Stimulated activated CD8-positive, alpha-beta memory T cell treated with anti-CD3 and anti-CD28 coated beads, Interleukin-12 subunit alpha, Interleukin-12 subunit beta, amount 100 ng/mL, for 24 hours (primary cell): ENCODE measurements around the gene VSTM2A.
"Not testable (repeated sequence)": the region's sequence is repeated elsewhere in the genome, so short reads cannot be mapped to it uniquely, and the experiment has no call there.

Source experiments
- DNase-seq: peaks from one replicate; pipeline ENCODE4 v3.0.0-alpha.2; 2020; ENCODE audit errors: extremely low read depth

VSTM2A gene, protein sequence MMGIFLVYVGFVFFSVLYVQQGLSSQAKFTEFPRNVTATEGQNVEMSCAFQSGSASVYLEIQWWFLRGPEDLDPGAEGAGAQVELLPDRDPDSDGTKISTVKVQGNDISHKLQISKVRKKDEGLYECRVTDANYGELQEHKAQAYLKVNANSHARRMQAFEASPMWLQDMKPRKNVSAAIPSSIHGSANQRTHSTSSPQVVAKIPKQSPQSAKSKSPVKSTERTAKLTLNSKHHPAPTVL

DNA sequence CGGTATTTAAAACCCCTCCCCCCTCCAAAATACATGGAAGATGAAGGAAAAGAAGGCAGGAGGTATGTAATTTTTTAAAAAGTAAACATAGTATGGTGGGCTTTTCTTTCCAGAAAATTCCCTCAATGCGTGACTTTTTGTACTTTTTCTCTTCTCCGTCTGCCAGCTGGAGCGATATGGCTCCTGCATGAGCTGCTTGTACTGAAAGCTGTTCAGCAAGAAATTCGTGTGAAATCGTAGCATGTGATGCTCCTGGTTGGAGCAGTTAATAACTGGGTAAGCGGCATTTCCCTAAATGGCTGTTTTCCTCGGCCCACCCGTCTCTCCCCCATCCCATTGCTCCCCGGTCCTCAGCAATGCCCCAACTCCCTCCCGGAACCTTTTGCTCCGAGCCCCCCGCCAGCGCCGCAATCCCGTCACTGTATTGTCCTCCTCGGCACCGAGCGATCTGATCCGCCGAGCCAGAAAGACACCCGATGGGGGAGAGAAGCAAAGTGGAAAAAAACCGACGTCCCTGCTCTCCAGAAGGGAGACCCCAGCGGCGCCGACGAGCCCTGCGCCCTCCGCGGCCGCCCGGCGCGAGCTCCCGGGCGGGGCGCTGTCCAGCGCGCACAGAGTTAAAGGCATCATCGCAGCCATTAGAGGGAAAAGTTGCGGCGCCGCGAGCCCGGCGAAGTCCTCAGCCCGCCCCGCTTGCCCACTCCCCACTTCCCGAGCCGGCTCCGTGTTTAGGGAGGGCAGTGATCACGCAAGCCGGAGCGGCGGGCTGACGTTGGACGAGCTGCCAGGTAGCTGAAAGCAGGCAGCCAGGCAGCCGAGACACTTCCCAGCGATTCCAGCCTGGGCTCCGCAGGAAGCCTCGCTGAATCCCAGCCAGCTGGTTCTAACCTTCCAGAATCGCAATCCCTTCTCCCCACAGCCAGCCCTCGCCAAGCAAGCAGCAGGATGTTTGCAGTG is at the start of gene VSTM2A:
Gene VSTM2A (plus strand): TSS at position 707 of the 957 bp plus-strand sequence. CDS start 356 bp downstream, outside the sequence.
- no peak for DNase-seq

DNA sequence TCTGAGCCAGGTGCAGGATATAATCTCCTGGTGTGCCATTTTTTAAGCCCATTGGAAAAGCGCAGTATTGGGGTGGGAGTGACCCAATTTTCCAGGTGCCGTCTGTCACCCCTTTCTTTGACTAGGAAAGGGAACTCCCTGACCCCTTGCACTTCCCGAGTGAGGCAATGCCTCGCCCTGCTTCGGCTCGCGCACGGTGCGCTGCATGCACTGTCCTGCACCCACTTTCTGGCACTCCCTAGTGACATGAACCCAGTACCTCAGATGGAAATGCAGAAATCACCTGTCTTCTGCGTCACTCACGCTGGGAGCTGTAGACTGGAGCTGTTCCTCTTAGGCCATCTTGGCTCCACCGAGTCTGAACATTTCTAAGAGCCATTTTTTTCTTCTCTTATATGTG is 37.6 kb upstream of the VSTM2A start:
- DNase-seq = not testable (repeated sequence)

DNA sequence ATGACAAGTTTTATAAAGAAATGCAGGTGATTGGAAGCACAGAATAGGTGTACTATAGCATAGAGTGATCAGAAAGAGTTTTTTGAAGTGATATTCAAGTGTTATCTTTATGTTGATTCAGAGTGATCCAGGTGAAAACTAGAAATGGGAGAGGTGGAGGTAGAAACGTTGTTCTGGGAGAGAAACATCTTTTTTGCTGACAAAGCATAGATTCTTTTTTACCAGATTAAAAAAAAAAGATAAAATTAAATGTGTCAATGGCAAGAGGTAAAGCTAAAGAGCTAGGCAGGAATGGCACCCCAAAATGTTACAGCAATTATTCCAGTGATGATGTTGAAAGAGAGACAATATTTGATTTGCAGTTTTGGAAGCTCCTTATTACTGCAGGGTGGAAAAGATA is 12.6 kb upstream of the VSTM2A start:
- no peak for DNase-seq

DNA sequence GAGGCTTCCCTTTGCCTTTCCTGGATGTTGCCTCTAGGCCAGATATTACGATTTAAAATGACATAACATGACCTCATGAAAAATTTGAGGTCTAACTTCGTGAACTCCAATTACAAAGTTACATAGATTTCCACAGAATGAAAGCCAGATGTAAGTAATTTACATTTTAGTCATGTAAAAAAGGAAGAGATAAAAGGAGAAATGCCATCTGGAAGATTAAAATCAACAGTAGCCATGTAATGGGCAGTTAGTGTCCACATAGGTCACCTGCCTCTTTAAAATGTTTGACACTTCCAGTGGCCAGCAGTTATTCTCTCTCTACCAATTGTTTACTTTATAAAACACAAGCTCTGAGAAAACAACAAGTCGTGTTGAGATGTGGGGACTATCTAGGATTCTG is 4.1 kb upstream of the VSTM2A start:
- no peak for DNase-seq

DNA sequence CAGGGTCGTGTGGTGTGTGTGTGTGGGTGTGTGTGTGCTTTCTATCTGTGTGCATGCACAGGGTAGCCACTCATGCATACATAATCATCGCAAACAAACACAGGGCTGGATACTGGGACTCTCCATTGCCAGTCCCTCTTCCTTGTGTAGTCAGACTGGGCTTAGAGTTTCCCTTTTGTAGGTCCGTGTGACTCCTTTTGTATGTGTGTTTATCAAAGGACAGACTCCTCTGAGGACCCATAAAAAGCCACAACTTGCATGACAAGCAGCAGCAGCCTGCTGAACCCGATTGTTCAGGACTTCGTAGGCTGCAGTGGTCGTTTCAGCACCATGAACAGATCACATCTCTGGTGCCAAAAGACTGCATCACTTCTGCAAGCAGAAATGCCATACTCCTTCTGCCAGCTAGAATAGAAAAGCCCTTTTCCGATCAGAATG is 895 bp downstream of the VSTM2A start:
- DNase-seq = no peak

DNA sequence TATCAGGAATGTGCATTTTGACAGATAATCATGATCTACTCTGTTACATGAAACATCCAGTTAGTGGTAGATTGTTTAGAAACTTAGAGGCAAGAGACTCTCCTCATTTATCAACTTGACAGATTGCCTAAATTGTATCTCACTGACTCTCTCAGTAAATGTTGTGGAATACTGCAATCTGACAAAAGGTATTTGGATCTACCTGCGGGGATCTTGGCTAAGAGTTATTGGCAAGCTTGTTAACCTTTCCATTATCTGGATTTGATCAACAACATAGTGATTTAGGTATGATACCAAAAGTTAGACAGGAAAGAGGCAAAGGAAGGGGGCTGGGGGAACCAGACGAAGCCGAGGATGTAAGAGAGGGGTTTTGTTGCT is 2.0 kb downstream of the VSTM2A start:
- DNase-seq = no peak

DNA sequence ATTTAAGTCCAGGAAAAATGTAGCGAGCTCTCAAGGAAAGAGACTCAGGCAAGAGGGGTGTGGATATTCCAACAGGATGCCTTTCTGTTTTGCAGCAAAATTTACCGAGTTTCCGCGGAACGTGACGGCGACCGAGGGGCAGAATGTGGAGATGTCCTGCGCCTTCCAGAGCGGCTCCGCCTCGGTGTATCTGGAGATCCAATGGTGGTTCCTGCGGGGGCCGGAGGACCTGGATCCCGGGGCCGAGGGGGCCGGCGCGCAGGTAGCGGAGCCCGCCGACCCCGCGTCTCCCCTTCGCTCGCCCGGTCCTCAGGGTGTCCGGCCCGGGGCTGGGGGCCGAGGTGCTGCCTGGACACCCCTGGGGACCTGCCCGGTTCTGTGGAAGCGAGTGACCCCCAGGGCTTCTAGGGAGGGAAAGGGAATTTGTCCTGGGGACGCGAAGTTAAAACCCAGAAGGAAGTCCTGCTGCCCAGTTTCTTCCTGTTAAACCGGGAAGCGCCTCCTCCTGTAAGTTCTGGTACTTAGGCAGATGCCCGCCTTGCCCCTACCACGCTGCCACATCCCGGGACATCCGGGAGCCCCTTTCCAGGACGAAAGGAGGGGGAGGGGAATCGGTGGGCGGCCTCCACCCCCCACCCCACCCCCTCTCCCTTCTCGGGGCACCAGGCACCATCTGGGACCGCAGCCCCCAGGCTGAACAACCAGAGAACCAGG is 2.5 kb downstream of the VSTM2A start:
- no peak for DNase-seq

DNA sequence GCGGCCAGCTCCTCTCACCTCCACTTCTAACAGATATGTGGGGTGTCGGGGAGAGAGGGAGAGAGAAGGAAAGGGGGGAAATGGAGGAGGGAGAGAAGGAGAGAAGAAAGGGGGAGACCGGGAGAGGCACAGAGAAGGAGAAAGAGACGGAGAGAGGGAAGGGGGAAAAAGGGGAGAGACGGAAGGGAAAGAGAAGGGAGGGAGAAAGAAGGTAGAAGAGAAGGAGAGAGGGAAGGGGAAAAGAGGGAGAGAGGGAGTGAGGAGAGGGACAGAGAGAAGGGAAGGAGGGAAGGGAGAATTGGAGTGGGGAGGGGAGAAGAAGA is 3.0 kb downstream of the VSTM2A start:
- no peak for DNase-seq

DNA sequence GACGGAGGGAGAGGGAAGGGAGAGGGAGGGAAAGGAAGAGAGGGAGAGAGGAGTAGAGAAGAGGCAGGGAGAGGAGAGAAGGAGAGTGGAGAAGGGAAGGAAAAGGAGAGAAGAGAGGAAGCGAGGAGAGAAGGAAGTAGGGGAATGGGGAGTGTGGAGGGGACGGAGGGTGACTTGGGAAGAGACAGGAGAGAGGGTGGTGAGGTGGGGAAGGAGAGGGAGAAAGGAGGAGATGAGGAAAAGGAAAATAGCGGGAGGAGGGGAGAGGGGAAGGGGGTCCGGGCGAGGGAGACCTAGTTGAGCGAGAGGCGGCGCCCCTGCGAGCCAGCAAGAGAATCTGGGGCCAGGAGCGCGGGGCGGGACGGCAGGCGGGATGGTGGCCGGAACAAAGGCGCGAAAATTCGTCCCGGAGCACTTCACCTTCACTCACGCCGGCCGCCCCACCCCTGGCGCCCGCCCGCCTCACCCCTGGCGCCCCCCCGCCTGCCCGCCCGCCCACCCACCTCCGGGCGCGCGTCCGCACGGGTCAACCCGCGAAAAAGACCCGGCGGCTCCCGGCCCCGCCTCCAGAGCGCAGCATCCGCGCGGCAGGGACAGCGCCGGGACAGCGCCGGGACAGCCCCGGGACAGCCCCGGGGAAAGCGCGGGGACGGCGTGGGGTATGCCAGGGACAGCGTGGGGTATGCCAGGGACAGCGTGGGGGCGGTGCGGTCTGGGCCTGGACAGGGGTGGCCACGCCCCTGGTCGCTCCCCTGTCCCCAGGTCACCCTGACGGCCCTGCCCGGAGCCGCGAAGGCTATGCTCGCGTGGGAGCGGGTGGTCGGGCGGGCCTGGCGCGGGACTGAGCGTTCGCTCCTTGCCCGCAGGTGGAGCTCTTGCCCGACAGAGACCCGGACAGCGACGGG is 4.2 kb downstream of the VSTM2A start:
- DNase-seq = no peak

DNA sequence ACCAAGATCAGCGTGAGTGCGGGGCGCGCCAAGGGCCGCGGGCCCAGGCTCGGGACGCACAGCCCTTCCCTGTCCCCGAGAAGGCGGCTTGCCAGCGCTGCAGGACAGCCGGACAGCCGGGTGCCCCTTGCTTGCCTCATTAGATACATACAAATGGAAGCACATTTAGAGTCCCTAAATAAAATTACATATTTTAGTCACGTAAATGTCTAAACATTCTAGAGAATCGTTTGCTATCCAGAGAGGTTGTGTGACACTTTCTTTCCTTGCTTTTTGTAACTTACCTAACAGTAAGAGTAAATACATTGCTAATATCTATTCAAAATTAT is 4.8 kb downstream of the VSTM2A start:
- DNase-seq = no peak

DNA sequence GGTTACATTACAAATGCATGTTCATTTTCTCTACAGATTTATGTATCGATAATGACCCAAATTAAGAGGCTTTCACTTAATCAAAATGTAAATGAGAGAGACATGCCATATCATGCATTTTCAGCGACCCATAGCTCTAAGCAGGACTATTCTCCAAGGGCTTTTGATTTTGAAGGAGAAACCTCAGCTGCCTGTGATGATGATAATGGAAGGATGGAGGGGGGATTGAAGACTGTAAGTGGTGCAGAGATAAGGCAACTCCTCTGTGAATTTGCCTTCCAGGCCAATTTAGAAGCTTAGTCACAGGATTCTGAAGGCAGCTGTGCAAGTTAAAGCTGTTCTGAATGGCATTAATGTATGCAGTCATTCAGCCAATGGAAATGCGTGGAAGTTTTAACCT is 8.3 kb downstream of the VSTM2A start:
- no peak for DNase-seq

DNA sequence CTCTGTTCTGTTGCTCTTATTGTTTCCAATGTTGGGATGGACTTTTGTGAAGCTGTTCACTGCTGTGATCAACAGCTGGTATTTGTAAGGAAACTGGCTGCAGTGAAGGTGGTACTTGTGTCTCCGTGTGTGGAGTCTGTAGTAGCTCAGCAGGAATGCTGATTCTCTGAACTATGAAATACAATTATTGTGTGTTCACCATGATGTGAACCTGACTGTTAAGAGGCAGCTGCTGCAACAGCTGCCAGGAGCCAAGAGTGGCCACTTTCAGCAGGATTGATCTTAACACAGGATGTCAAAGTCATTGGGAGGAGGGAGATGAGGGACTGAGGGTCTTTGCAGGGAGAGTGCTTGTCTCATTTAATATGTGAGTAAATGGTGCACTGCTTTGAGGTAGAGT is 13.9 kb downstream of the VSTM2A start:
- DNase-seq = no peak

DNA sequence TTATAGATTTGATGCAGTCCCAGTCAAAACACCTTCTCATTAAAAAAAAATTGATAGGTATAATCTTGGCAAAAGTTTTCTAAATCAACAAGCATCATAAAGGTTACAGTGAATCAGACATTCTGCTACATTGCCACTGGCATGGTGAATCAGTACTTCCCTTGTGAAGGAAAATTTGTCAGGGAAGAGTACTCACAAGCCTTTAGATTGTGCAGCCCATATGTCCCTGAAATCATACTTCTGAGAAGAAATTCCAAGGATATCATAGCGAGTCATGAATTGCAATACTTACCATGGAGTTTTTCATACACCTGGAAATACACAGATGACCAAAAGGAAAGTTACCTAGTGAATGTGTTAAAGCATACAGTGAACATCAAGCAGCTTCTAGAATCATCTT is 17.2 kb downstream of the VSTM2A start:
- DNase-seq = no peak

DNA sequence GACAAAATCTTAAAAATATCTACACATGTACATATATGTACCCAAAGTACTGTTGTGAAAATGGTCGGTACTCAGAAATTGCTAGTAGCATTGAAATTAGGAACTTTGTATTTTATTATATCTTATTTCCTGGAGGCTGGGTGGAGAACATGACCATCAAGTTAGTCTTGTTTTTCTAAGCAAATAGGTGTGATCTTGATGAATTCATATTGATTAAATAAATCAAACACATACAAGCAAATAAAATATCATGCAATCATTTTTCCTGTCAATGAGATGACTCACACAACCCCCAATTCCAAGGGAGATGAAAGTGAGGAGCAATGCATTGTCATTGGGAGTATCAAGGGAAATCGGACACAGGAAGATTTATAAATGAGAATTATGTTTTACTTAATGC is 18.0 kb downstream of the VSTM2A start:
- DNase-seq = no peak

DNA sequence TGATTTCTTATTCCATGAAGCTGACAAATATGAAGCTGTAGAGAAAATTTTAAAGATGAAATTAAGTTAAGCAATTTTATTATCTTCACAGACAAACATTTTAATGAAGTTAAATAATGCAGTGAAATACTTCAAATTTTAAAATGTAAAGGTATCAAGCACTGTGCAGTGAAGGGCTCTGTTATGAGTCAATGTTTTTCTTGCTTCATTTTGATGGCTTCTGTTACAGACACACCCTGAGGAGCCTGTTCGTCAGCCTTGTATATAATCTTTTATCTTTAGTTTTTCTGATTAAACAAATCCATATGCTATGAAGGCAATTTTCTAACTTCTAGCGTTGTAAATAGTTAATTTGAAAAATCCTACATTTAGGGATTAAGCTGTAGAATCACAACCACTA is 18.5 kb downstream of the VSTM2A start:
- no peak for DNase-seq

DNA sequence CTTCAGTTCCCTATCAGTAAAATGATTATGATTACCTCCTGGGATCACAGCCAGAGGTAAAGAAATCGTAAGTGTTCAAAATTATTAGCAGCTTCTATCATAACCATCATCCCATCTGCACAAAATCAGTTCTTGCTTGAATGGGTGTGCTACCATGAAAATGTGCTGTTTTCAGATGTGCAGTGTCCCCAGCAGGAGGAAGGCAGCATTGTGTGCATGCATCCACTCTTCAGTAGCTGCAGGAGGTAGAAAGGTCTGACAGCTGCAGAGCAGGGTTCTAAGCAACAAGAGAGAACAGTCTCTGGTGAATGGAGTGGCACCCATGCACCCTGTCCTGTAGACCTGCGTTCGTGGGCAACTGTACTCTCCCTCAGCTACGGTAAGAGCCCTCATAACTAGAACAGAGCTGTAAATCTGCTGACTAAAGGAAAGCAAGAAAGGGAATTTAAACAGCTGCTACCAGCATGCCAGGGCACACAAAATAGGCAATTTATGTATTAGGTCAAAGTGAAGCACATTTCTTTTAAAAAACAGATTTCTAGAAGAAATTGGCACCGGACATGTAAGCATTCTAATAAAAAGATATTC is 21.2 kb downstream of the VSTM2A start:
- no peak for DNase-seq

DNA sequence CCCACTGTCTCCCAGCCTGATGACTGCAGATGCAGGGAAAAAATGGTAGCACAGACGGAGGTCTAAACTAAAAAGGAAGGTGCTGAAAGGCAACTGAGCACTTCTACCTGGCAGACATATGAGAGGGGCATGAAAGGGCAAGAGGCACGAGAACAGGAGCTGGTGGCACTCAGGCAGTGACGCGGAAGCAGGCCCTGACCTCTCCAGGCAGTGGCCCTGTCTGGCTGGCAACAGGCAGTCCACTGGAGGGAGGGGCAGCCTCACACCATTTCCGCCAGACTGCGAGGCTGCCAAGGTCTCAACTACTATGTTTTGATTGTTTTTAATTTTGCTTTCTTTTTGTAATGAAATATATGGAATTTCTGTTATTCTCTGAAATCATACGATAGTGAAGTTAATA is 23.3 kb downstream of the VSTM2A start:
- no peak for DNase-seq

DNA sequence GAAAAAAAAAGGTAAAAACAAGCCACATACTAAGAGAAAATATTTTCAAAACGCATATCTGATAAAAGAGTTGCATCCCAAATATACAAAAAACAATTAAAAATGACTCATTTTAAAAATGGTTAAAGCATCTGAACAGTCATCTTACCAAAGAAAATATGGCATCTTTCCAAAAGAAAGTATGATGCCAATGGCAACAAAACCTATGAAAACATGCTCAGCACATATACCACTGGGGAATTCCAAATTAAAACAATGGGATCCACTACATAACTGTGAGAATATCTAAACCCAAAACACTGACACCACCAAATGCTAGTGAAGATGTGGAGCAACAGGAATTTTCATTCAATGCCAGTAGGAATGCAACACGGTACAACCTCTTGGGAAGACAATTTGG is 39.3 kb downstream of the VSTM2A start:
- no peak for DNase-seq

DNA sequence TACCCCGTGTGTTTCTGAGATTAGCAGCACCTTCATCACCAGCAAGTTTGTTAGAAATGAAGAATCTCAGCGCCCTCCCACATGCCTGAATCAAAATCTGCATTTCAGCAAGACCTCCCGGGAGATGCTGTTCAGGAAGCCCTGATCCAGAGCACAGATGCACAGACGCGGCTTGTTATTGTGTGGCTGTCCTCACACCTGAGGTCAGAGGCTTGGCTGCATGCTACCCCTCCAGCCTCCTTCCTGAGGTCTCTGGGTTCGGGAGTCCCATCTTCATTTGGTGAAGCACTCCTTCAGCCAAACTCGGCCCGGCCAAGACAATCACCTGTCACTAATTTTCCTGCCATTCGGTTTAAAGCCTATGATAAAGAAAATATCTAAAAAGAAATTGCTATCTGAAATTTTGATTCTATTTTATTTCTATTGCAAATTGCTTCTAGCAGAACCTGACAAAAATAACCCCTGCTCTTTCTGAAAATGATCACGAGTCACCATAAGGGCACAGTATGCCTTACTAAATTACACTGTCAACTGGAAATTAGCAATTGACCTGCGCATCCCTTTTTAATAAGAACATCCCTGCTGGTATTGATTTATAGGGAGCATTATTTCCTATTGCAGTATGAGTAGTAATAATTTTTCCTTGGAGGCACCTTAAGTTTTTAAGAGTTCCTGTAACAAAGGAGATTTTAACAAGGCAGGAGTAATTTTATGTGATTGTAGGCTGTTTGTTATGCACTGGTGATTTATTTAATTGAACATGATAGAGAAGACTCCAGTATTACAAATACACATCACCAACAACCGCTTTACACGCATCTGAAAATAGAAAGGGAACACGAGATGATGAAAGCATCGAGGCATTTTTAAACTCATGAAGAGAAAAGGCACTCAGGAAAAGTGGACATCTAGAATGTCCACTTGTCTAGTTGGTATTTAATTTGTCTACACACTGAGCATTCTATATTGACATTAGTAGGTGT is 49.5 kb downstream of the VSTM2A start:
- no peak for DNase-seq

DNA sequence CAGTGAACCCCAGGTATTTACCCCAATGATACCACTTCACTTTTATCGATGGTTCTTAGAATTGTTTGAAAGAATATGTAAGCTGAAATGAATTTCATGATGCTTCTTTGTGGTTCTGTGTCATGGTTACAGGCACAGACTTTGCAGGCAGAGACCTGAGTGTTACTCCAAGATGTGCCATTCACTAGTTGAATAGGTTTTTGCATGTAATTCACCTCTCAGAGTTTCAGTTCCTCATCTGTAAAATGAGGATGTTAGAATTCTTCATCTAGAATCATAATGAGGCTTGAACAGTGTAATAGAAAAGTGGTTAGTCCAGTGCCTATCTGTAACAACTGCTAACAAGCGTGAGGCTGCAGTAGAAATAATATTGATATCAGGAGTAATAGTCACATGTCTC is 54.6 kb downstream of the VSTM2A start:
- no peak for DNase-seq
